Stimulated activated CD4-positive, alpha-beta T cell treated with anti-CD3 and anti-CD28 coated beads, Interleukin-12 subunit alpha, Interleukin-12 subunit beta, amount 100 ng/mL, for 4 hours (primary cell): ENCODE measurements around the gene ZDHHC6.
A peak's percentile ranks its signal among the peaks of the same experiment; 100 is the strongest.
"Not testable (repeated sequence)": the region's sequence is repeated elsewhere in the genome, so short reads cannot be mapped to it uniquely, and the experiment has no call there.

Experiments
- DNase-seq: peaks from one replicate; pipeline ENCODE4 v3.0.0-alpha.2; 2020

Gene ZDHHC6

DNA sequence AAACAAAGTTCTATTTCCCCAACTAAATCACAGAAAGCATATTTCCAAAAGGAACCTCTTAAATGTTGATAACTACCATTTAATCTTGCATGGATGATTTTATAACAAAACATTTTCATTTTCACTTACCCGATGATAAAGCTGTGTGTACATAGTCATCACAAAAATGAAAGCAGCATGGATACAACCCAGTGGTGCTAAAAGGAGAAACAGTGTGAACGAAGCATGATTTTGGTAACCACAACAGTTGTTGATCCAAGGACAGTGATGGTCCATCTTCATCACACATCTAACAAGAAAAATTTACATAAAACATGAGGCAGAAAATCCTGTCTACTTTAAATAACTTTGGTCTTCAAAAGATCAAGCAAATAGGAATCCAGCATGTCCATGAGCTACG is 4.7 kb downstream of the ZDHHC6 start:
- no peak for DNase-seq

DNA sequence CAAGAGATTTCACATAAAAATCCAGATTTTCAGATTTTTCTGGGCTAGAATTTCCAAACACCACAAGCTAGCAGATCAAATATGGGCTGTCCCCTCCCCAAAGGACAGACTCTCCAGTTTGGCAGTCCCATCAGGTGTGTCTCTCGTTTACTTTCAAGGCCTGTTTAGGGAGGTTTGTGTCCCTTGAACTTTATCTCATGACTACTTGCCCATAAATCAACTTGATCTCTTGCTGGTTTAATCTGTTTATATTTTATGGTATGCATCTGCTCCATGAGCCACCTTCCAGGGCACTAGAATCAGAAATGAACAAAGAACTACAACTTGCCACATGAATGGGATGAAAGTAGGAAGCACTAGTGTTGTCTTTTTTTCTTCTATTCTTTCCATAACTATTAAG is 5.2 kb downstream of the ZDHHC6 start:
- DNase-seq = no peak

DNA sequence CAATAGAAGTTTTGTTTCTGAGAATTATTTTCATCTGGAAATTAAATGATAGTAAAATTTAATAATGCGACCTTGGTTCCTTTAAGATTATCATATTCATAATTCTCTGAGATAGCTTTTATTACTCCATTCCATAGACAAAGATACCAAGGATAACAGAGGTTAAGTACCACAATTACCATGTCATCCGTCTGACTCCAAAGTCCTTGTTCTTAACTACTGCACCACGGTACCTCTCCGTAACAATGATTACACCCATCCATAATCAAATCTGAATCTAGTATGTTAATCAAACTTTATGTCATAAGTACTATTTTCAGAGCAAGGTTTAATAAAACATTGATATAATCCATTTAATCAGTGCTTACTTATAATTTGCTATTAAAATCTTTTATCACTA is 8.4 kb downstream of the ZDHHC6 start:
- no peak for DNase-seq

DNA sequence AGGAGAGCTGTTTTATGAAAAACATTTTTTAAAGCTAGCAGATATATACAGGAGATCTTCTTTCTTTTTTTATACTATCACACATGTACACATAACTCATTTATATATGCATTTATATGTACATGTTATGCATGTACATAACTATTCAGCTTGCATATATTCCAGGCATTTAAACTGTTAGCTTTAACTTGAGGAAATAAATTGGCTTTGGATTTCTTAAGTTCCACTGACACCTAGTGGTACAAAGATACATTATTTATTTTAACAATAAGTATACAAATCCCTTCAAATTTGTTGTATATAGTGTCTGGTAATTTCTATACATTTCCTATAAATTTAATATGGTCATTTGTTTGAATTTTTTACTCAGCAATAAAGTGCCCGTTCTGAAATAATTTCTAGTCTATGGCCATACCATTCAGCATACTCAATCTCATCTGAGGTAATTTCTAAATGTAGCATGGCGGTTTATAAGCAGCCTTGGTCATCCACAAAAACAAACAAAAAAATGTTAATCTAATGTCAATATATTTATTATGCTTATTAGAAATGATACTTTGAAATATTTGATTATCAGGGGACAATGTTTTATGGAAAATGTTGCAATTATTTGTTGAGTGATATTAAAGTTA is 11.6 kb downstream of the ZDHHC6 start:
- DNase-seq = no peak

DNA sequence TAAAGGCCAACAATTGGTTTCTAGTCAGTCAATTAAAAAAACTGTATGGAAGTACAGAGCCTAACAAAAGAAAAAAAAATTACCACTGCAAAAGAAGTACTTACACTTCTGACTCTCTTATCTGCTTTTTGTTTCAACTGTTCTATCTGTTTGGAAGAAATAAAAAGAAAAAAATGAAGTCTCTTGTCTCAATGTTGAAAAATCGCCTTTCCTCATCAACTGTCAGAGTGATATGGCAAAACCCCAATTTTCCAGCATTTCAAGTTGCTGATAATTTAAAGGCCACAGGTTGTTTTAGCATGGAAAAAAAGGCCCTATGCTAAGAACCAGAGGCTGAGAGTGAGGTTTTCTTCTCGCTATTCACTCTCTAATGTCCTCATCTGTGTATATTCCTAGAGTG is 13.6 kb downstream of the ZDHHC6 start:
- DNase-seq = no peak

DNA sequence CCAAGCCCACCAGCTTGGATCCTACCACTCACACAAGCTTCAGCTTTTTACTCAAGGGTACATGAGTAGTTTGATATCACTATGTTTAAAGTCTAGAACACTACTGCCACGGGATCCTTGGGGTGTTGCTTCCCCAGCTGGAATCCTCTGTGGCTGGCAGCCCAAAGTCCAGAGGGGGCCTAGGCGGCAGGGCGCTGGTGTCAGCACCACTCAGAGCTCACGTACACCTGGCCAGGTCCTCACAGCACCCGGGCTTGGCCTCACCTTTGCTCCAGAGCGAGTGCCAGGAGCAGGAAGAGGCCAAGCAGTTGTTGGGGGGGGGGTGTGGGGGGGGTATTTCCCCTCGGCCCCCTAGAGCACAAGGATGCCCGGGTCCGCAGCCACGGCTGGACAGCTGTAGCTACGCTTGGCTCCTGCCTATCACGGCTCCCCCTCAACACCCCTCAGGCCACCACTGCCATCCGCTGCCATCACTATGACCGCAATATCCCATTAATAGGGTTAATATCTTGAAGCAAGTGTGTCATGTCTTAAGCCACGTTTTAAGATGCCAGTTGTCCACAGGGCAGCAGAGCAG is 17.0 kb downstream of the ZDHHC6 start:
- no peak for DNase-seq

DNA sequence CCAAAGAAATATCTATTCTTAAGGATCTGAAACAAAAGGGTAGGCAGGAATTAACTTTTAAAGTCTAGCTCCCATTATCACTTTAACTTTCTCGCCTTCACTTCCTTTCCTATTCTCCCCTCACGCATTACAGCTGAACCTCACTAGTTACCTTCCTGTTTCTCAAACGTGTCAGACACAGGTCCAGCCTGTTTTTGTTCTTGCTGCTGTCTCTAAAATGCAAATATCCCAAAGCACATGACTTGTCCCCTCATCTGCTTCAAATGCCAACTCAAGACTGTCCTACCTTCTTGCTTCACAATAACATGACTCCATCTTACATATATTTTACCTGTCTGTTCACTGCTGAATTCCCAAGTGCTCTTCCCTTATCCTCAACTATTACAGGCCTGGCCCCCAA is 17.6 kb downstream of the ZDHHC6 start:
- no peak for DNase-seq

DNA sequence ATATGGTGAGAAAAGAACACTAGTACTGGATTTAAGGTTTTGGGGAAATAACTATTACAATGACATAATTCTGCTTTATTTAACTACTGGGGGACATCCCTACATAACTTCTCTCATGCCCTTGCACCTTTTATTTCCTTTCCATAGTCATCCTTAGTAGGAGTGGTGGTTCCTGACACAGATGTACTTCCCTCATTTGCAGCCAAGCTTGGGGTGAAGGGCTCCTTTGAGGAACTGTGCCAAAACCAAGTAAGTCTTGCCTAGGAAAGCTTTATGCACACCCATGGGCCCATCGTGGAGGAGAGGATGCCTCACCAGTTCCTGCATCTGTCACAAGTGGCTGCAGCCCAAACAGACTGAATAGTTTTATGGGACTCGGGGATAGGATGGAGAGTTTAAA is 20.6 kb downstream of the ZDHHC6 start:
- DNase-seq = no peak

DNA sequence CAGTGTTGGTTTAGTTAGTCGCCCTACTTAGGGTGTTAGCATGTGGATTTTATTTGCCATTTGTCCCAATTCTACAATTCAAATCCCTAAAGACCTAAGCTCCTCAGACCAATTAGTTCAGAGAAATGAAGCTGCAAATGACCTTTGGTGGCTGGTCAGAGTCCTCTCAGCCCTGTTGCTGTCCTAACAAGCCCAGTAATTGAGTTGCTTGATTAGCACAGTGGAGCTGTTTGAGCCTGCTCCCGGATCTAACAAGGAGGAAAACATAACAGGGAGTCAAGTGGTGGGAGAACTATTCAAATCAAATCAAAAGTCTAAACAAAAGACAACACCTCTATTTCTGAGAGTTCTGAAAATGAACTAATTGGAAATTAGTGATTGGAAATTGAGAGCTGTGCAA is 22.1 kb downstream of the ZDHHC6 start:
- DNase-seq = no peak

DNA sequence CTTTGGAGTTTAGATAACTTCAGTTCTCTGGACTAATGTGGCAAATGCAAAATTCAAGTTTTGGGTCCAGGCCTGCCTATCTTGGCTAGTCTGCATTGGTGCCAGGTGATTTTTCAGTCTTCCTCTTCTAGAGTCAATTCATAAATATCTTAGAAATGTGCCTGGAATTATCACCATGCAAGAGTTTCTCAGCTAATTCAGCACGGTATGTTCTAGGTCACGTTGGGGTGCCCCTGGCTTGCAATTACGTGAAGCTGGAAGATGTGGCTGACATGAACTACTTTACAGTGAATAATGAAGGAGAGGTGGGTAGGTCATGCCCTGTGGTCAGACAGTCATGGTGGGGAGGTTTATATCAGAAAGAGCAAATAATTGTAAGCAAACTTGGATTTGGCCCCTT is 25.0 kb downstream of the ZDHHC6 start:
- no peak for DNase-seq

DNA sequence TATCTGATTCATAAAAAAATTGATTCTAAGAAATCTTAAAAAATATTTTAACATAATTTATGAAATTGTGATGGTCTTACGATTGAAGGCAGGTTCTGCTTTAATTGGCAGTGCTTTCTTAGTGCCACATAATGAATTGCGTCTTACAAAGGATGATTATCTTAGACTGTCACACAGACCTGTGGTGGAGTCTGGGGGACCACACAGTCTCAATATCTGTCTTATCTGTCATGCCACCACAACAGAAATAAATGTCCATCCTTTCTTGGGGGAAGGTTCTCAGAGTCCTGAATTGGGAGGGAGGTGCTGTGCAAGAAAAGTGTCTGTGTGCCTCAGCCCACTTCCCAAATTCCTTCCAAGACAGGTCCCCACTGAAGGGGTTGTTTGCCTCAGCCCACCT is 34.0 kb downstream of the ZDHHC6 start:
- DNase-seq = no peak

DNA sequence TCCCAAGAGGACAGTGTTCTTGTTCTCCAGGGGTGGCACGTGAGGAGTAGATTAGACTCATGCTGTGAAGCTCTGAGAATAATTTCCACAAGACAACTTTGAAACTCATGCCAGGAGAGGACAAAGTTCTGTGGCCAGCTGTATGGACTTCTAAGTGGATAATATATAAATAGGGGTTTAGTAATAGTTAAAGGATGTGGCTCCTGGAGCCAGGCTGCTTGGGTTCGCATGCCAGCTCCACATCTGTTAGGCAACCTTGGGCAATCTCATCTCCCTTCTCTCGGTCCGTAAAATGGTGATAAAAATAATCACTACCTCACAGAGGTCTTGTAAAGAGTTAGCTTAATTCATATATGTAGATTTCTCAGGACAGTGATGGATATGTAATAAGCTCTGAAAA is 37.0 kb downstream of the ZDHHC6 start:
- no peak for DNase-seq

DNA sequence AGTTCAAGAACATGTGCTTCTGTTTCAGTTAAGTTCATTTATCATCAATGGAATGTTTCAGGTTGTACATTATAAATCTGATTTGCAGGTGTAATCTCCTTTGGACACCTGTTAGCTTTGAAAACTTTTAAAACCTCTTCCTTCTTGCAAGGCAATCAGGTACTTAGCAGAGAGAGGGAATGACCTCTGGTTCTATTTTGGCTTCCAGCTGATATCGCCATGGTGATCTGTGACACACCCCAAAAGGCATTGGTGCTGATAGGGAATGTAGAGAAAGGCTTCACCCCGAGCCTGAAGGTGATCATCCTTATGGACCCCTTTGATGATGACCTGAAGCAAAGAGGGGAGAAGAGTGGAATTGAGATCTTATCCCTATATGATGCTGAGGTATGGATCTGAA is 37.4 kb downstream of the ZDHHC6 start:
- no peak for DNase-seq

DNA sequence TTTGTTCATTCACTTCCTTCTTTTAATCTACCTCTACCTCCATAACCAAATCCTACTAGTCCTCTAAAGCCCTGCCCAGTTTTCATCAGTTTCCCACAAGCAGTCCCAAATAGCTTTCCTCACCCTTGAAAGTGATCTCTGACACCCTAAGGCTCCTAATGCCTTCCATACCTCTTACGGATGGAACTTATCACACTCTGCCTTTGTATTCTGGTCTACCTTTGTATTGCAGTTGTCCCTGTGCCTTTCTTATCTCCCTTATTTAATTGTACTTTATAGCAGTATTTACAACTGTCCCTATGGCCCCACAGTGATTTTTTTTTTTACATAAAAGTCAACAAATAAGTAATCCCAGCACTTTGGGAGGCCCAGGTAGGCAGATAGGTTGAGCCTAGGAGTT is 39.0 kb downstream of the ZDHHC6 start:
- no peak for DNase-seq

DNA sequence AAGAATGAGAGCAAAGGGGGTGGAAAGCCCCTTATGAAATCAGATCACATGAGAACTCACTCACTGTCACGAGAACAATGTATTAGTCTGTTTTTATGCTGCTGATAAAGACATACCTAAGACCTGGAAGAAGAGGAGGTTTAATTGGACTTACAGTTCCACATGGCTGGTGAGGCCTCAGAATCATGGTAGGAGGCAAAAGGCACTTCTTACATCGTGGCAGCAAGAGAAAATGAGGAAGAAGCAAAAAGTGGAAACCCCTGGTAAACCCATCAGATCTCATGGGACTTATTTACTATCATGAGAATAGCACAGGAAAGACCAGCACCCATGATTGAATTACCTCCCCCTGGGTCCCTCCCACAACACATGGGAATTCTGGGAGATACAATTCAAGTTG is 39.9 kb downstream of the ZDHHC6 start:
- not testable (repeated sequence) for DNase-seq

DNA sequence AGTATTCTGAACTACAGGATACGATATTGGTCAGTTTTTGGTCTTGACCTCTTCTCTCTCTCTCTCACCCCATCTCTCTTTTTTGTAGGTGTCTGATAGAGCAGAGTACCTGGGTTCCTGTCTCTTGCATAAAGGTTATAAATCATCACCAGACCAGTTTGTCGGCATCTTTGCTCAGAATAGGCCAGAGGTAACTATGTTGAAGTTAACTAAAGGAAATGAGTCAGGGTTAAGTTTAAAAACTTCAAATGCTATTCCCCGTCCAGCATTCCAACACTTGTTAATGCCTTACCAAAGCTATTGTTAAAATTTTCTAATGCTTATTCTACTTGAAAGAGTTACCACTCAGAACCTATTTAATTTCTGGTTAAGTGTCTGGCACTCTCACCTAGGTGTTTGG is 42.1 kb downstream of the ZDHHC6 start:
- DNase-seq = no peak

DNA sequence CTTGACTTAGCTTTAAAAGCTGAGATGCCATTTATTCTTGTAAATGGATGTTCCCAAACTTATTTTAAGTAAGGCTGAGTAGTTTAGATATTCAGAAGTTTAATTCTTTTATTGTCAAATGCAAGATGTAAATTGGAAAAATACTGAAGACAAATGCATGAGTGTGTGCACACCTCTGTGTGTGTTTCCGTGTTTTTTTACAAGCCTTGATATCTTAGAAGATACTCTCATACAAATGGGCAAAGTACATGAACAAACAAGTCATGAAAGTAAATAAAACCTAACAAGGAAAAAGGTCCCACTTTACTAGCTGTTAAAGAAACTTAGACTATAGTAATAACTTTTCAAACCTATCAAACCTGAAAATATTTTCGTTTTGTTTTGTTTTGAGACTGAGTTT is 43.8 kb downstream of the ZDHHC6 start:
- DNase-seq = no peak

DNA sequence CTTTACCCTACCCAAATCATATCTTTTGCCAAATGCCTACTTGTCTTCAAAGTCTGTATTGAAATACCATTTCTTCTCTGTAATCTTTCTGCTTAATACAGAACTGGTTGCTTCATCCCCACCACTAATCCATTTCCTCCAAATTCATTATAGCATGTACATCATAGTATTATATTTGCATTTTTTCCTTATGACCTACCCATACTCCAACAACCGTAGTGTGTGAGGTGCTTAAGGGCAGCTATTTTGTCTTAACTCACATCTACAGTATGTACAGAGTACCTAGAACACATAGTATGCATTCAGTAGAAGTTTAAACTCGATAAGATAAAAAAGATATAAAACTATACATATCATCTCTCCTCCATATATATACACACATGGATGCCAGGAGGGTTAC is 49.1 kb downstream of the ZDHHC6 start:
- DNase-seq = no peak

DNA sequence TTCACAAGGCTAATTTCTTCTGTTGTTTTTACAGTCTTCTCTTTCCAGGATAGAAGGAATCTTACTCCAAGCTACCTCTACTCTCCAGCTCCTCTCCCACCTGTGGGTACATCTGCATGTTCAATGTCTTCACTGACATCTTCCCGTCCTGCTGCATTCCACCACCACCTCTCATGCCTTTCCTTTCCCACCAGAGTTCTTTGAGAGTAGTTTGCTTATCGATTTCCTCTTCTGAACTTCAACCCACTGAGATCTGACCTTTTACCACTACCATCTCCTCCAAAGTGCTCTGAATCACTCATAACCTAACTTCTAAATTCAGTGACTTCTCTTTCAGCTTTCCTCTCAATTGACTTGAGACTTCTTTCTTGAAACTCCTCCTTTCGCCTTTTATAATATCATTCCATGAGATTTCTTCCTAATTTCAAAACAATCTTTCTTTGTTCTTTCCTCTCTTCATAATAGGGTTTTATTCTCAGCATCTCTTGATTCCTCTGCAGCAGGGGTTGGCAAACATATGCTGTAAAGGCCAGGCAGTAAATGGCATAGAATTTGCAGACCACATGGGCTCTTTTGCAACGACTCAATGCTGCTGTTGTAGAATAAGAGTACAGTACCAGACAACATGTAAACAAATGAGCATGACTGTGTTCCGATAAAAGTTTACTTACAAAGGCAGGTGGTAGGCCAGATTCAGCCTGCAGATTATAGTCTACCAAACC is 50.7 kb downstream of the ZDHHC6 start:
- no peak for DNase-seq

DNA sequence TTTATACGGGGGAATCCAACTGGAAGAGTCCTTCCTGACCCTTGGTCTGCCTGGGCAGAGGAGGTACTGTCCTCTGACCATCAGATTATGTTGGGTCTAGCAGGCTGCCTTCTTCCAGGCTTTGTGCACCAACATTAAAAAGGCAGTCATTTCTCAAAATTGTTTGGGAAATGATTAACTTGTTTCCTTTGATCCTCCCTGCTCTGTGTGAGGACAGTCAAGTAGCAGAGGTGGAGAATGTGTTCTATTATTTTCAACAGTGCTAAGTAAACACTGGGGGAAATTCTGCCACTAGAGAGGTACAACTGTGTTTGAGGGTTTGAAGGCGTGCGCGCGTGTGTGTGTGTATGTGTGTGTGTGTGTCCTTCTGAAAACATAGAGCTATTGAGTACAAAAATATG is 52.2 kb downstream of the ZDHHC6 start:
- DNase-seq = no peak

DNA sequence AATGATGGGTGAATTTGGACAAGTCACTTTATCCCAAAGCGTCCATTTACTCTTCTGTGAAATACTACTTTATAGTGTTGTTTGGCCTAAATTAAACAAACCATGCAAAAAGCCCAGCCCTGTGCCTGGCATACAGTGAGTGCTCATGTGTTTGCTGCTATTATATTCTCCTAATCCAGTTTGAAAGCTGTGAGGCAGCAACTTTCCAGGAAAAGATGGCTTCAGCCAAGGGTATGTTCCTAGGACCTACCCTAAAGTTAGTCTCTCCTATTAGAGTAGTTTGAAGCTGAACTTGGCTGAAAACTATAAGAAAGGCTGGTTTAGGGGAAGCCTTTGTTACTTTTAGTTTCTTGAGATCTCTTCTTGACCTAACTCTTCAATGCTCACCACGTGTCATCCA is 52.9 kb downstream of the ZDHHC6 start:
- DNase-seq = no peak

DNA sequence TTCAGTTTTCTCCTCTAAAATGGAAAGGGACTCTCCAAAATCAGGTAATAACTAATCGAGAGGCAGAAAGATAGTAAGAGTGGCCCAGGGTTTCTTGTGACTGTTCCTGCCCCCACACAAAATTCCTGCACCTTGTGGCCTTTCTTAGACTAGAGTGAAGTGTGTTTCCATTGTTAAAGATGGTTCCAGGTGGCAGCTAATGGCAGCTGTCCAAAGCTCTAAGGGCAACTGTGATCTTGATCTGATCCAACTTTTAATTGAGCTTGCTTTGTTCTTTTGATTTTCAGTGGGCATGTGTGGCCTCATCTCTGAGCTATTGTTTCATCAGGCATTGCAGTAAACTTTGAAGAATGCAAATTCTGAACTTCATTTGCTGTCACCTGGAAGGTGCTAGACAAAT is 53.4 kb downstream of the ZDHHC6 start:
- DNase-seq = no peak

DNA sequence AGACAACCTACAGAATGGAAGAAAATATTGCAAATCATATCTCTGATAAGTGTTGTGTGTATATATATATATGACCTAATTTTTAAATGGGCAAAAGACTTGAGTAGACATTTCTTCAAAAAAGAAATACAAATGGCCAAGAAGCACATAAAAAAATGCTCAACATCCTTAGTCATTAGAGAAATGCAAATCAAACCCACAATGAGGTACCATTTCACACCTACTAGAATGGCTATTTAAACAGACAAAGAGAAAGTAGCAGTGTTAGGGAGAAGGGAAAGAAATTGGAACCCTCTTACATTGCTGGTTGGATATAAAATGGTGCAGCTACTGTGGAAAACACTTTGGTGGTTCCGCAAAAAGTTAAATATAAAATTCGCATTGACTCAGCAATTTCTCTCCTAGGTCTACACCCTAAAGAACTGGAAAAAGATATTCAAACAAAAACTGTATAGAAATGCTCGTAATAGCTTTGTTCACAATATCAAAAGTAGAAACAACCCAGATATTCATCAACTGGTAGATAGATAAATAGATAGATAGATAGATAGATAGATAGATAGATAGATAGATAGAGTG is 56.5 kb downstream of the ZDHHC6 start:
- no peak for DNase-seq

DNA sequence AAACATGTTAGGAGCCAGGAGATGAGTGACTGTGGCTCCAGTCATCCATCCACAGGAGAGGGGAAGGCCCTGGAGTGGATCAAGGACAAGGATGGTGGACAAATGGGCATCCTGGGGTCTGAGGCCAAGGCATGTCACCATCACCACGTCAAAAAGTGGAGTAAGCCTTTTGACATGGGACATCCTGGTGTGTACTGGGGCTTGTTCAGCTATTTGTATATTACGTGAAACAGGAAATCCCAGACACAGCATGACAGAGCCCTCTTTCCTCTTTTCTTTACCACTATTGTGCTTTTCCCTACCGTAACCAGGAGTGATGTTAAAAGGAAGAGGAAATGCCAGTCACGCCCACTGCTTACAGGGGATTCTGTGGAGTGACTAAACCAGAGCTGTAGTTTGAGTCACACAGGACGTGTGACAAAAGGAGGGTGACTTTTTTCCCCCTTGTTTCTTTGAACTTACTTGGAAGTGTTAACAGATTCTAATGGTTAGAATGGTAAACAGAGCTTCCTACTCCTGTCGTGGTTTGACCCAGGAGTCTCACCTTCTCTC is 57.4 kb downstream of the ZDHHC6 start:
- DNase-seq = peak; percentile 31
